Astrocyte (in vitro differentiated cells and primary cell): ENCODE results near the gene CACNA2D1. TPM values are rescaled to one million over a fixed set of nuclear protein-coding genes. Genes with fewer than 3 reads are reported as not detected.
A peak's percentile ranks its signal among the peaks of the same experiment; 100 is the strongest.

Experiments used
- DNase-seq: peaks from one replicate; pipeline ENCODE4 v3.0.0-alpha.2; 2010; ENCODE audit warnings: low read depth
- FAIRE-seq: peaks from 2 replicates; lab custom pipeline; 2011; peaks lifted over from hg19 to GRCh38; lab: Jason Lieb, UNC
- H2AFZ ChIP-seq: 2 replicates; pipeline ENCODE4 v1.6.0; 2012; ENCODE audit warnings: low read depth, low read length, inconsistent platforms
- H3K27ac ChIP-seq: 2 replicates; pipeline ENCODE4 v1.5.1; 2011; ENCODE audit warnings: low read depth, low read length, inconsistent platforms
- H3K27me3 ChIP-seq: 2 replicates; pipeline ENCODE4 v1.6.0; 2011; ENCODE audit warnings: low read length, inconsistent platforms; ENCODE audit not compliant: insufficient read depth
- H3K36me3 ChIP-seq: 2 replicates; pipeline ENCODE4 v1.5.1; 2011; ENCODE audit warnings: low read length, inconsistent platforms; ENCODE audit not compliant: insufficient read depth
- H3K4me1 ChIP-seq: 2 replicates; pipeline ENCODE4 v1.5.1; 2011; ENCODE audit warnings: low read length, inconsistent platforms; ENCODE audit not compliant: insufficient read depth
- H3K4me2 ChIP-seq: 2 replicates; pipeline ENCODE4 v1.6.0; 2012; ENCODE audit warnings: low read length, inconsistent platforms
- H3K4me3 ChIP-seq: 2 replicates; pipeline ENCODE4 v1.5.1; 2011; ENCODE audit warnings: low read depth, mild to moderate bottlenecking, low read length, inconsistent platforms; ENCODE audit not compliant: insufficient read depth
- H3K79me2 ChIP-seq: 2 replicates; pipeline ENCODE4 v1.6.0; 2012; ENCODE audit warnings: mild to moderate bottlenecking, low read length, inconsistent platforms; ENCODE audit not compliant: insufficient read depth
- H3K9ac ChIP-seq: 2 replicates; pipeline ENCODE4 v1.6.0; 2012; ENCODE audit warnings: mild to moderate bottlenecking, low read length, inconsistent platforms
- H3K9me3 ChIP-seq: 2 replicates; pipeline ENCODE4 v1.5.1; 2012; ENCODE audit warnings: low read depth, mild to moderate bottlenecking, low read length, inconsistent platforms; ENCODE audit not compliant: insufficient read depth
- H4K20me1 ChIP-seq: 2 replicates; pipeline ENCODE4 v1.6.0; 2012; ENCODE audit warnings: low read length, inconsistent platforms; ENCODE audit not compliant: insufficient read depth
- H3K27ac Mint-ChIP-seq: one replicate; pipeline ENCODE4 v1.8.0; 2021; ENCODE audit warnings: mild to moderate bottlenecking, mixed read lengths; ENCODE audit not compliant: unreplicated experiment
- H3K27me3 Mint-ChIP-seq: one replicate; pipeline ENCODE4 v1.8.0; 2021; ENCODE audit warnings: low read depth, mixed read lengths; ENCODE audit not compliant: unreplicated experiment
- H3K36me3 Mint-ChIP-seq: one replicate; pipeline ENCODE4 v1.8.0; 2021; ENCODE audit warnings: low read depth, mixed read lengths; ENCODE audit not compliant: unreplicated experiment
- H3K4me1 Mint-ChIP-seq: one replicate; pipeline ENCODE4 v1.8.0; 2021; ENCODE audit warnings: low read depth, mixed read lengths; ENCODE audit not compliant: unreplicated experiment
- H3K4me3 Mint-ChIP-seq: one replicate; pipeline ENCODE4 v1.8.0; 2021; ENCODE audit warnings: mild to moderate bottlenecking, moderate library complexity, mixed read lengths; ENCODE audit not compliant: unreplicated experiment
- H3K9me3 Mint-ChIP-seq: one replicate; pipeline ENCODE4 v1.8.0; 2021; ENCODE audit warnings: mild to moderate bottlenecking, mixed read lengths; ENCODE audit not compliant: unreplicated experiment
- CTCF ChIP-seq: IDR thresholded peaks from 2 replicates; pipeline ENCODE4 v1.5.1; 2011; ENCODE audit warnings: low read depth, mild to moderate bottlenecking, inconsistent platforms, low read length, moderate library complexity; ENCODE audit not compliant: insufficient read depth
- EZH2 ChIP-seq: IDR thresholded peaks from 2 replicates; pipeline ENCODE4 v1.6.1; 2012; ENCODE audit warnings: mild to moderate bottlenecking, low read length, inconsistent platforms; ENCODE audit not compliant: insufficient read depth
- total RNA-seq: library from RNA; stranded (reverse); gene quantifications from 2 replicates; pipeline ENCODE4 v1.2.1, GENCODE V29; 2021

CACNA2D1 gene
- total RNA-seq, 1 donor from 2014 or later = 53.4 TPM

GRCh38 chr7:82384051-82384464, 59.5 kb downstream of the CACNA2D1 start:
- Histone ChIP-seq H4K20me1 (peaks cover 17% of the 10 kb centered on the region), H3K36me3 (no peaks in the 10 kb centered on the region), H3K27me3 (no peaks in the 10 kb centered on the region), H2AFZ (no peak overlapping the region), H3K4me2 (no peak overlapping the region), H3K9ac (no peak overlapping the region), H3K79me2 (peaks cover 7% of the 10 kb centered on the region), H3K4me1 (no peaks in the 10 kb centered on the region), H3K4me3 (no peak overlapping the region), H3K27ac (no peak overlapping the region), H3K9me3 (no peaks in the 10 kb centered on the region)
- no peaks in the 10 kb centered on the region for H3K9me3 Mint-ChIP-seq
- DNase-seq = no peak
- no peak for FAIRE-seq
- no peak overlapping the region for H3K27ac Mint-ChIP-seq
- no peak overlapping the region for H3K4me3 Mint-ChIP-seq
- peaks cover 9% of the 10 kb centered on the region for H3K4me1 Mint-ChIP-seq
- no peak for TF ChIP-seq EZH2
- no peak for TF ChIP-seq CTCF
- H3K36me3 Mint-ChIP-seq = no peaks in the 10 kb centered on the region
- H3K27me3 Mint-ChIP-seq = no peaks in the 10 kb centered on the region

GRCh38 chr7:82382276-82382675, 61.3 kb downstream of the CACNA2D1 start:
- DNase-seq (no peak), FAIRE-seq (no peak)
- Histone ChIP-seq H3K4me2 (no peak overlapping the region), H3K4me1 (no peaks in the 10 kb centered on the region), H3K4me3 (no peak overlapping the region), H3K9ac (no peak overlapping the region), H2AFZ (no peak overlapping the region), H3K27ac (no peak overlapping the region), H3K36me3 (no peaks in the 10 kb centered on the region), H3K9me3 (no peaks in the 10 kb centered on the region), H3K79me2 (peaks cover 4% of the 10 kb centered on the region), H4K20me1 (peaks cover 14% of the 10 kb centered on the region), H3K27me3 (no peaks in the 10 kb centered on the region)
- TF ChIP-seq EZH2 (no peak), CTCF (no peak)
- Mint-ChIP-seq H3K36me3 (no peaks in the 10 kb centered on the region), H3K27ac (peak overlapping the region; percentile 81), H3K27me3 (no peaks in the 10 kb centered on the region), H3K4me1 (peaks cover 9% of the 10 kb centered on the region), H3K9me3 (no peaks in the 10 kb centered on the region), H3K4me3 (no peak overlapping the region)

GRCh38 chr7:82376739-82377138, 66.8 kb downstream of the CACNA2D1 start:
- H3K79me2 ChIP-seq = peaks cover 19% of the 10 kb centered on the region
- Mint-ChIP-seq H3K27ac (no peak overlapping the region), H3K4me1 (peaks cover 6% of the 10 kb centered on the region), H3K9me3 (no peaks in the 10 kb centered on the region), H3K4me3 (no peak overlapping the region), H3K36me3 (no peaks in the 10 kb centered on the region), H3K27me3 (no peaks in the 10 kb centered on the region)
- no peaks in the 10 kb centered on the region for H3K36me3 ChIP-seq
- H3K4me1 ChIP-seq = no peaks in the 10 kb centered on the region
- no peak overlapping the region for H3K4me3 ChIP-seq
- H3K9ac ChIP-seq = no peak overlapping the region
- no peak overlapping the region for H3K4me2 ChIP-seq
- TF ChIP-seq CTCF = no peak
- no peak for TF ChIP-seq EZH2
- DNase-seq (no peak), FAIRE-seq (no peak)
- no peaks in the 10 kb centered on the region for H4K20me1 ChIP-seq
- no peak overlapping the region for H3K27ac ChIP-seq
- H2AFZ ChIP-seq = no peak overlapping the region
- H3K27me3 ChIP-seq = no peaks in the 10 kb centered on the region
- H3K9me3 ChIP-seq = no peaks in the 10 kb centered on the region
